ENCODE data around the gene CNTN2. TPM values are rescaled to one million over a fixed set of nuclear protein-coding genes. Genes with fewer than 3 reads are reported as not detected.
A peak's percentile ranks its signal among the peaks of the same experiment; 100 is the strongest.

The CNTN2 gene
- total and polyA plus RNA-seq, 4 donors = 0.01 to 0.48 (median 0.07) TPM

- Histone ChIP-seq H3K27me3 (ENCODE audit: control insufficient read depth in 3 of 3, insufficient read depth in 3 of 3, low read length in 2 of 3) (no peaks in the 10 kb centered on the region), H3K27ac (ENCODE audit: low read depth in 1 of 2, low read length in 1 of 2) (no peak overlapping the region), H3K9me3 (ENCODE audit: control insufficient read depth in 4 of 4, insufficient read depth in 3 of 4, low read length in 3 of 4) (no peaks in the 10 kb centered on the region), H3K4me1 (ENCODE audit: control insufficient read depth in 5 of 5, insufficient read depth in 5 of 5, low read length in 5 of 5) (peaks cover 0 to 9% (median 0%) of the 10 kb centered on the region in 5 donors), H3K36me3 (ENCODE audit: control insufficient read depth in 4 of 4, insufficient read depth in 4 of 4, low read length in 4 of 4) (no peaks in the 10 kb centered on the region), H3K4me3 (no peak overlapping the region), H3K9ac (ENCODE audit: insufficient read depth in 1 of 2, low read length in 2 of 2) (no peak overlapping the region)
- DNase-seq (peak; percentile 35 to 73 (median 65)), ATAC-seq (ENCODE audit: insufficient read depth, low FRiP score) (no peak)
- 35 to 64% methylated on average over 2 of the region's 2 CpGs for WGBS, 2 donors
- TF ChIP-seq, protein P1, sequence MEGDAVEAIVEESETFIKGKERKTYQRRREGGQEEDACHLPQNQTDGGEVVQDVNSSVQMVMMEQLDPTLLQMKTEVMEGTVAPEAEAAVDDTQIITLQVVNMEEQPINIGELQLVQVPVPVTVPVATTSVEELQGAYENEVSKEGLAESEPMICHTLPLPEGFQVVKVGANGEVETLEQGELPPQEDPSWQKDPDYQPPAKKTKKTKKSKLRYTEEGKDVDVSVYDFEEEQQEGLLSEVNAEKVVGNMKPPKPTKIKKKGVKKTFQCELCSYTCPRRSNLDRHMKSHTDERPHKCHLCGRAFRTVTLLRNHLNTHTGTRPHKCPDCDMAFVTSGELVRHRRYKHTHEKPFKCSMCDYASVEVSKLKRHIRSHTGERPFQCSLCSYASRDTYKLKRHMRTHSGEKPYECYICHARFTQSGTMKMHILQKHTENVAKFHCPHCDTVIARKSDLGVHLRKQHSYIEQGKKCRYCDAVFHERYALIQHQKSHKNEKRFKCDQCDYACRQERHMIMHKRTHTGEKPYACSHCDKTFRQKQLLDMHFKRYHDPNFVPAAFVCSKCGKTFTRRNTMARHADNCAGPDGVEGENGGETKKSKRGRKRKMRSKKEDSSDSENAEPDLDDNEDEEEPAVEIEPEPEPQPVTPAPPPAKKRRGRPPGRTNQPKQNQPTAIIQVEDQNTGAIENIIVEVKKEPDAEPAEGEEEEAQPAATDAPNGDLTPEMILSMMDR (IDR thresholded peaks at IDR 0.05; ENCODE audit: control extremely low read depth, extremely low read depth) = no peak
Measured at GRCh38 chr1:205068457-205069040, 25.5 kb downstream of the CNTN2 start.

- no peaks in the 10 kb centered on the region for H3K27me3 ChIP-seq (ENCODE audit: control insufficient read depth in 3 of 3, insufficient read depth in 3 of 3, low read length in 2 of 3)
- no peaks in the 10 kb centered on the region for H3K36me3 ChIP-seq (ENCODE audit: control insufficient read depth in 4 of 4, insufficient read depth in 4 of 4, low read length in 4 of 4)
- no peak overlapping the region for H3K9ac ChIP-seq (ENCODE audit: insufficient read depth in 1 of 2, low read length in 2 of 2)
- ATAC-seq (ENCODE audit: insufficient read depth, low FRiP score) = no peak
- H3K9me3 ChIP-seq (ENCODE audit: control insufficient read depth in 4 of 4, insufficient read depth in 3 of 4, low read length in 3 of 4) = no peaks in the 10 kb centered on the region
- peak in 2 of 3 donors; percentile 4 to 6 for DNase-seq
- WGBS, 2 donors = 83 to 89% methylated on average over 42 of the region's 42 CpGs
- H3K27ac ChIP-seq (ENCODE audit: low read depth in 1 of 2, low read length in 1 of 2) = no peak overlapping the region
- no peak overlapping the region for H3K4me3 ChIP-seq
- TF ChIP-seq, protein P1 (IDR thresholded peaks at IDR 0.05; ENCODE audit: control extremely low read depth, extremely low read depth) = no peak
- H3K4me1 ChIP-seq (ENCODE audit: control insufficient read depth in 5 of 5, insufficient read depth in 5 of 5, low read length in 5 of 5) = peaks cover 0 to 9% (median 0%) of the 10 kb centered on the region in 5 donors
Measured at GRCh38 chr1:205069371-205070125, 26.5 kb downstream of the CNTN2 start.

GRCh38 chr1:205071028-205071409 lies 28.0 kb downstream of the CNTN2 start:
- Histone ChIP-seq H3K27me3 (ENCODE audit: control insufficient read depth in 3 of 3, insufficient read depth in 3 of 3, low read length in 2 of 3) (no peaks in the 10 kb centered on the region), H3K9me3 (ENCODE audit: control insufficient read depth in 4 of 4, insufficient read depth in 3 of 4, low read length in 3 of 4) (no peaks in the 10 kb centered on the region), H3K4me3 (no peak overlapping the region), H3K9ac (ENCODE audit: insufficient read depth in 1 of 2, low read length in 2 of 2) (no peak overlapping the region), H3K4me1 (ENCODE audit: control insufficient read depth in 5 of 5, insufficient read depth in 5 of 5, low read length in 5 of 5) (peaks cover 0 to 9% (median 0%) of the 10 kb centered on the region in 5 donors), H3K36me3 (ENCODE audit: control insufficient read depth in 4 of 4, insufficient read depth in 4 of 4, low read length in 4 of 4) (no peaks in the 10 kb centered on the region), H3K27ac (ENCODE audit: low read depth in 1 of 2, low read length in 1 of 2) (no peak overlapping the region)
- 91 to 93% methylated on average over 2 of the region's 2 CpGs for WGBS, 2 donors
- no peak for ATAC-seq (ENCODE audit: insufficient read depth, low FRiP score)
- peak in 1 of 3 donors; percentile 9 for DNase-seq
- TF ChIP-seq, protein P1 (IDR thresholded peaks at IDR 0.05; ENCODE audit: control extremely low read depth, extremely low read depth) = no peak

Measured in lung (tissue), 12 donors.